Panc1 (cell line): ENCODE data around the gene PRKCA. TPM values are rescaled to one million over a fixed set of nuclear protein-coding genes. Genes with fewer than 3 reads are reported as not detected.

ENCODE experiments used
- ATAC-seq: fragments of 200-7000 bp; cut with Tn5 transposase; 2 replicates; pipeline ENCODE4 v1.9.1; 2020; ENCODE audit warnings: mild to moderate bottlenecking, moderate library complexity
- BruUV-seq: library from RNA; stranded (reverse); fragments of 400-500 nt; replicated peaks from 2 replicates; lab custom pipeline; 2021; lab: Mats Ljungman, UMichigan
- CTCF ChIA-PET: fragments of 300-600 bp; sonication (Branson Sonifier 250); formaldehyde crosslinking; loops from one replicate; lab custom pipeline; 2022; ENCODE audit warnings: antibody characterized with exemption; lab: Charles Lee
- POLR2A ChIA-PET: fragments of 300-600 bp; sonication (Branson Sonifier 250); formaldehyde crosslinking; loops from one replicate; lab custom pipeline; 2022; ENCODE audit warnings: antibody characterized with exemption; lab: Charles Lee
- DNase-seq: peaks from one replicate; pipeline ENCODE4 v3.0.0-alpha.2; 2010; ENCODE audit warnings: low read depth, low spot score
- H3K27ac ChIP-seq: 2 replicates; pipeline ENCODE4 v1.5.1; 2011; ENCODE audit warnings: mild to moderate bottlenecking, low read length, inconsistent platforms
- H3K27me3 ChIP-seq: fragments of 200-500 bp; sonication (Bioruptor generic); 2 replicates; pipeline ENCODE4 v1.6.0; 2014; ENCODE audit warnings: low read length, inconsistent platforms; ENCODE audit not compliant: control insufficient read depth, insufficient read depth
- H3K36me3 ChIP-seq: fragments of 200-500 bp; sonication (Bioruptor generic); 2 replicates; pipeline ENCODE4 v1.5.1; 2014; ENCODE audit warnings: inconsistent platforms, mild to moderate bottlenecking, low read length, moderate library complexity; ENCODE audit not compliant: control insufficient read depth, insufficient read depth
- H3K4me1 ChIP-seq: 2 replicates; pipeline ENCODE4 v1.5.1; 2011; ENCODE audit warnings: inconsistent platforms, mild to moderate bottlenecking, low read length, moderate library complexity; ENCODE audit not compliant: control insufficient read depth, insufficient read depth
- H3K4me3 ChIP-seq, 2 experiments: 2 replicates each; pipeline ENCODE4 v1.5.1; 2011 to 2012; ENCODE audit warnings: low read depth in 2 of 2, low read length in 2 of 2, mild to moderate bottlenecking in 2 of 2, inconsistent platforms in 1 of 2, moderate library complexity in 1 of 2
- H3K9me3 ChIP-seq: fragments of 200-500 bp; sonication (Bioruptor generic); 2 replicates; pipeline ENCODE4 v1.5.1; 2014; ENCODE audit warnings: low read depth, mild to moderate bottlenecking, inconsistent platforms, low read length, moderate library complexity; ENCODE audit not compliant: control insufficient read depth, insufficient read depth
- CTCF ChIP-seq: fragments of 450-650 bp; IDR thresholded peaks from 2 replicates; pipeline ENCODE4 v1.5.1; 2017; ENCODE audit warnings: mild to moderate bottlenecking
- POLR2AphosphoS5 ChIP-seq: IDR thresholded peaks from 2 replicates; pipeline ENCODE4 v1.6.1; 2012; ENCODE audit warnings: mild to moderate bottlenecking, low read depth, low read length, moderate library complexity
- REST ChIP-seq, 2 experiments: IDR thresholded peaks; 2 replicates each; pipeline ENCODE4 v1.6.1; 2011 to 2012; ENCODE audit warnings: low read depth in 2 of 2, control low read depth in 1 of 2, low read length in 1 of 2, mild to moderate bottlenecking in 1 of 2, moderate library complexity in 1 of 2; ENCODE audit not compliant: insufficient read depth in 1 of 2
- SIN3A ChIP-seq: IDR thresholded peaks from 2 replicates; pipeline ENCODE4 v1.6.1; 2012; ENCODE audit warnings: low read depth, mild to moderate bottlenecking, low read length, moderate library complexity, borderline replicate concordance; ENCODE audit not compliant: insufficient read depth
- TCF7L2 ChIP-seq: IDR thresholded peaks from 2 replicates; pipeline ENCODE4 v1.6.1; 2011; ENCODE audit warnings: mild to moderate bottlenecking, low read depth, low read length, inconsistent platforms
- in situ Hi-C: cut with HindIII; loops from 2 replicates; pipeline ENCODE4 v1.10.0; 2016; ENCODE audit warnings: low sequenced_read_pairs, low pct_unique_long_range_greater_than_20kb
- intact Hi-C: fragments of 100-400 bp; cut with micrococcal nuclease; formaldehyde crosslinking; loops from one replicate; pipeline ENCODE4 v1.10.0; 2022; ENCODE audit not compliant: unreplicated experiment
- total RNA-seq: library from RNA; stranded (reverse); gene quantifications from one replicate; pipeline ENCODE4 v1.2.1, GENCODE V29; 2021; ENCODE audit not compliant: unreplicated experiment

The PRKCA gene
- total RNA-seq, 1 experiment from 2014 or later = 53.0 TPM

DNA sequence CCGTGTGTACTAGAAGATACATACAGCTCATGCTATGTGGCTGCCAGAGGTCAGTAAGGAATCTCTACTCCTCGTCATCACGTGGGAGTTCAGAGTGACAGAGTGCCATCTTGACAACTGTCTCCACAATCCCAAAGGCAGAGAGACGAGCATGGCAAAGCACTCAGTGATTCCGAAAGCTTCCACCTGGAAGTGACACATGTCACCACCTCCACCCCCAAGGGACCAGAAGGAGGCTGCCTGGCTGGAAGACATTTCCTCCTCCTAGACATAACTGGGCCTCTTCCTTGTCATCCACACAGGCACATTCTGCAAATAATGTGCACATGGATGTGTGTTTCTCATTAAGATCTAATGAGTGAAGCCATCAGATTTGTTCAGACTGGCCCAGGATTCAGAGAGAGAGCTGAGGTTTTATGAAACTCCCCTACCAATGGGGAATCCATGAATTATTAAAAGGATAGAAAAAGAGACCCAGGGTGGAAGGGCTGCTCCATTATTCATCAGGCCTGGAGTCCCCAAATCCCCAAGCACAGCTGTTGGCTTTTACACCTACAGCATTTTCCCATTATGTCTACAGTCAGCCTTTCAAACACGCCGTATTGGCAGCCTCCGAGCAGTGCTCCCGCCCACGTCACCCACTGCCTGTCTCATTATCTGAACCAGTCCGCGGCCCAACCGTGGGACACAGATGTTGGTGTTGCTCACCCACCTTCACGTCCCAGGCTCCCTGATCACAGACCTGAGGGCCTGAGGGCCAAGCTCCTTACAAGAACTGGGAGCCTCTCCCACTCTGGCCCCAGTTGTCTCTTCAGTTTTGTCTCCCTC is 529.2 kb downstream of the PRKCA start:
- POLR2A ChIA-PET = interaction anchor here (0.6 kb wide), 1 partner anchor 58 kb away, joined by 14 read pairs; no protein-coding TSS in a partner anchor
- Histone ChIP-seq H3K4me1 (no peaks in the 10 kb centered on the region), H3K27me3 (no peaks in the 10 kb centered on the region), H3K27ac (no peak overlapping the region), H3K4me3 (no peak overlapping the region), H3K36me3 (no peaks in the 10 kb centered on the region), H3K9me3 (no peaks in the 10 kb centered on the region)
- intact Hi-C loops = no loop called here
- CTCF ChIA-PET = no interaction called here
- DNase-seq (no peak), ATAC-seq (no peak)
- no peak for TF ChIP-seq REST (IDR thresholded peaks at IDR 0.05; ENCODE audit: insufficient read depth in 1 of 2, low read depth in 2 of 2, low read length in 1 of 2)
- no peak for TF ChIP-seq SIN3A
- no peak for TF ChIP-seq POLR2AphosphoS5
- no peak for TF ChIP-seq TCF7L2
- no peak for TF ChIP-seq CTCF
- in situ Hi-C loops = no loop called here
- BruUV-seq = no TSS peak

GRCh38 chr17:66833201-66833600 is 530.8 kb downstream of the PRKCA start:
- Histone ChIP-seq H3K27me3 (no peaks in the 10 kb centered on the region), H3K27ac (no peak overlapping the region), H3K36me3 (no peaks in the 10 kb centered on the region), H3K9me3 (no peaks in the 10 kb centered on the region), H3K4me3 (no peak overlapping the region), H3K4me1 (no peaks in the 10 kb centered on the region)
- TF ChIP-seq POLR2AphosphoS5 = no peak
- TF ChIP-seq SIN3A = no peak
- no peak for TF ChIP-seq TCF7L2
- TF ChIP-seq CTCF = no peak
- no peak for TF ChIP-seq REST (IDR thresholded peaks at IDR 0.05; ENCODE audit: insufficient read depth in 1 of 2, low read depth in 2 of 2, low read length in 1 of 2)
- BruUV-seq = no TSS peak
- POLR2A ChIA-PET = no interaction called here
- CTCF ChIA-PET = no interaction called here
- DNase-seq (no peak), ATAC-seq (no peak)
- intact Hi-C loops (no loop called here), in situ Hi-C loops (no loop called here)
